Kidney epithelial cell (primary cell): Measurements from ENCODE around the gene SMARCA2. TPM values are rescaled to one million over a fixed set of nuclear protein-coding genes. Genes with fewer than 3 reads are reported as not detected.

Source experiments
- DNase-seq: peaks from one replicate; pipeline ENCODE4 v3.0.0-alpha.2; 2010; ENCODE audit warnings: low read depth
- H3K27me3 ChIP-seq: 2 replicates; pipeline ENCODE4 v1.6.0; 2011; ENCODE audit warnings: low read length; ENCODE audit not compliant: control insufficient read depth, insufficient read depth
- H3K36me3 ChIP-seq: 2 replicates; pipeline ENCODE4 v1.5.1; 2011; ENCODE audit warnings: low read length; ENCODE audit not compliant: control insufficient read depth, insufficient read depth
- H3K4me3 ChIP-seq: 2 replicates; pipeline ENCODE4 v1.5.1; 2011; ENCODE audit warnings: low read depth, mild to moderate bottlenecking, control low read depth, low read length
- CTCF ChIP-seq: IDR thresholded peaks from 2 replicates; pipeline ENCODE4 v1.5.1; 2011; ENCODE audit warnings: mild to moderate bottlenecking, moderate library complexity, low read length, control low read depth, inconsistent platforms; ENCODE audit not compliant: insufficient read depth, poor library complexity, severe bottlenecking
- total RNA-seq: library from RNA; depleted of rRNA; stranded (reverse); fragments of >200 nt; gene quantifications from 2 replicates; pipeline ENCODE4 v1.2.3, GENCODE V29; 2015

The SMARCA2 gene
- 30.1 and 34.3 TPM in 2 replicates for total RNA-seq

GRCh38 chr9:2014696-2015580 is at the start of gene SMARCA2:
TSS of gene SMARCA2 (plus strand) at chr9:2015347. CDS start at chr9:2029023, 13,676 bp downstream.
- no peak for TF ChIP-seq CTCF
- H3K36me3 ChIP-seq: no peaks in the 10 kb centered on the region
- peak within 1 kb of the TSS; percentile 63 for H3K4me3 ChIP-seq
- DNase-seq: peak; percentile 85
- no peaks in the 10 kb centered on the region for H3K27me3 ChIP-seq

GRCh38 chr9:1966725-1967366 is 48.3 kb upstream of the SMARCA2 start:
- no peak for DNase-seq
- TF ChIP-seq CTCF: no peak
- H3K4me3 ChIP-seq: no peak overlapping the region

GRCh38 chr9:1969160-1969559 is 46.0 kb upstream of the SMARCA2 start:
- no peak for DNase-seq
- no peaks in the 10 kb centered on the region for H3K36me3 ChIP-seq
- H3K4me3 ChIP-seq: no peak overlapping the region
- H3K27me3 ChIP-seq: no peaks in the 10 kb centered on the region
- no peak for TF ChIP-seq CTCF

More at GRCh38 chr9:1966725-1967366, 48.3 kb upstream of the SMARCA2 start:
- Histone ChIP-seq H3K36me3 (no peaks in the 10 kb centered on the region), H3K27me3 (no peaks in the 10 kb centered on the region)

- Histone ChIP-seq H3K27me3 (no peaks in the 10 kb centered on the region), H3K4me3 (no peak overlapping the region), H3K36me3 (no peaks in the 10 kb centered on the region)
- no peak for TF ChIP-seq CTCF
- no peak for DNase-seq
Observed at GRCh38 chr9:1969898-1970297, 45.2 kb upstream of the SMARCA2 start.

GRCh38 chr9:1972672-1973071 is 42.5 kb upstream of the SMARCA2 start:
- H3K27me3 ChIP-seq: no peaks in the 10 kb centered on the region
- H3K4me3 ChIP-seq: no peak overlapping the region
- no peak for DNase-seq
- TF ChIP-seq CTCF: no peak
- no peaks in the 10 kb centered on the region for H3K36me3 ChIP-seq
